ENCODE measurements around the gene GRID1. TPM values are rescaled to one million over a fixed set of nuclear protein-coding genes. Genes with fewer than 3 reads are reported as not detected.

Gene GRID1
- total RNA-seq, 3 donors from 2014 or later = 0.61 to 1.9 (median 0.87) TPM

- intact Hi-C loops (cut with DNase I, micrococcal nuclease) = no loop called here
- no peaks in the 10 kb centered on the region for H3K36me3 ChIP-seq (ENCODE audit: low read depth)
- no peak overlapping the region for H3K4me3 ChIP-seq
- H3K9me3 ChIP-seq = no peaks in the 10 kb centered on the region
- DNase-seq (no peak), ATAC-seq (no peak)
- TF ChIP-seq, protein P1, sequence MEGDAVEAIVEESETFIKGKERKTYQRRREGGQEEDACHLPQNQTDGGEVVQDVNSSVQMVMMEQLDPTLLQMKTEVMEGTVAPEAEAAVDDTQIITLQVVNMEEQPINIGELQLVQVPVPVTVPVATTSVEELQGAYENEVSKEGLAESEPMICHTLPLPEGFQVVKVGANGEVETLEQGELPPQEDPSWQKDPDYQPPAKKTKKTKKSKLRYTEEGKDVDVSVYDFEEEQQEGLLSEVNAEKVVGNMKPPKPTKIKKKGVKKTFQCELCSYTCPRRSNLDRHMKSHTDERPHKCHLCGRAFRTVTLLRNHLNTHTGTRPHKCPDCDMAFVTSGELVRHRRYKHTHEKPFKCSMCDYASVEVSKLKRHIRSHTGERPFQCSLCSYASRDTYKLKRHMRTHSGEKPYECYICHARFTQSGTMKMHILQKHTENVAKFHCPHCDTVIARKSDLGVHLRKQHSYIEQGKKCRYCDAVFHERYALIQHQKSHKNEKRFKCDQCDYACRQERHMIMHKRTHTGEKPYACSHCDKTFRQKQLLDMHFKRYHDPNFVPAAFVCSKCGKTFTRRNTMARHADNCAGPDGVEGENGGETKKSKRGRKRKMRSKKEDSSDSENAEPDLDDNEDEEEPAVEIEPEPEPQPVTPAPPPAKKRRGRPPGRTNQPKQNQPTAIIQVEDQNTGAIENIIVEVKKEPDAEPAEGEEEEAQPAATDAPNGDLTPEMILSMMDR (IDR thresholded peaks at IDR 0.05) = no peak
- H3K4me1 ChIP-seq (ENCODE audit: low read depth) = no peaks in the 10 kb centered on the region
These were observed 177.6 kb downstream of the GRID1 start for GRCh38 chr10:86188796-86189558.

DNA sequence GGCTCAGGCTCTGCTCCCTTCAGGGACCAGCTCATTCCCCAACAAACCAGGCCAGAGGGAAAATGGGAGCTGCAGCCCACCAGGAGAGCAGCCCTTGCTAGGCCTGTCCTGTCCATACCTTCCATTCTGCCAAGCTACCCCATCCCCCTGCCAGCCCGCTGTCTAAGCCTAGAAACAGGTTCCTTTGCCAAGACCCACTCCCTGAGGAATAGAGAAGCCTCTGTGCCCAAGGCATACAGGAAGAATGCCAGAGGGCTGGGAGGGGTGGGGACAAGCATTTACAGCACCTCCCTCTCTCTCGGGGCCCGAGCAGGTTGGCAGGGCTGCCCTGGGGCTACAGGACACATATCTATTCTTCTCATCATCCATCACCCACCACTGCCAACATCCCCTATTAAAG, 178.3 kb downstream of the GRID1 start:
- no peaks in the 10 kb centered on the region for H3K4me1 ChIP-seq (ENCODE audit: low read depth)
- intact Hi-C loops (cut with DNase I, micrococcal nuclease) = no loop called here
- H3K36me3 ChIP-seq (ENCODE audit: low read depth) = no peaks in the 10 kb centered on the region
- H3K4me3 ChIP-seq = no peak overlapping the region
- no peak for DNase-seq
- no peaks in the 10 kb centered on the region for H3K9me3 ChIP-seq
- ATAC-seq = no peak
- TF ChIP-seq, protein P1 (IDR thresholded peaks at IDR 0.05) = no peak

DNA sequence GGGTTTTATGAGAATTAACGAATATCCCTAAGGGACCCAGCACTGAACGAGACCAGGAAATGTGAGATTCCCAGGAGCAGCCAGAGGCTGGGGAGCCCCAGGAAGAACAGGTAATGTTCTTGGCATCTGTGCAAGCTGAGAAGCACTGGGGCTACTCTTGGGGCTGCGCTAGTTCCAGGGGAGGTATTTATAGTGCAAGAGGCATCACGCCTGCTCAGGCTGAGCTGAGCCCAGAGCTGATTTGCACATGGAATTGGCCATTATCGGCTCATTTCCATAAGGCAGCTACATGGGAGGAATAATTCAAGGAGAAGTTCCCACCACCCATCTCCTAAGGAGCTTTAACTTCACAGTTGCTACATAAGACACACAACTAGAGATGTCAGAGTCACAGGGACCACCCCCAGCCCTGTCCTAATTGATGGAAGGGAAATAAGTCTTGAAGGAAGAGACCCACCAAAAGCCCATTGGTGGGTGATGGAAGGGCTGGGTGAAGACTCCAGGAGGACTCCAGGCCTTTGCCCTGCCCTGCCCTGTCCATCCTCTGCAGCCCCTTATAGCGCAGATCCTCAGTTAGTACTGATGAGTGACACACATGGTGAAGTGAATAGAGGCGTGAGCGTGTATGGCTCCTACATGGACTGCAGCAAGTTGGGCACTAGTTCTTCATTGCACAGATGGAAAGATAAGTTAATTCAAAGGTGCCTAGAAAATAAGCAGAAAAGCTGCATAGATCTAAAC, 178.9 kb downstream of the GRID1 start:
- Histone ChIP-seq H3K4me1 (ENCODE audit: low read depth) (no peaks in the 10 kb centered on the region), H3K4me3 (no peak overlapping the region), H3K36me3 (ENCODE audit: low read depth) (no peaks in the 10 kb centered on the region), H3K9me3 (no peaks in the 10 kb centered on the region)
- TF ChIP-seq, protein P1 (IDR thresholded peaks at IDR 0.05) = no peak
- DNase-seq (no peak), ATAC-seq (no peak)
- intact Hi-C loops (cut with DNase I, micrococcal nuclease) = no loop called here

DNA sequence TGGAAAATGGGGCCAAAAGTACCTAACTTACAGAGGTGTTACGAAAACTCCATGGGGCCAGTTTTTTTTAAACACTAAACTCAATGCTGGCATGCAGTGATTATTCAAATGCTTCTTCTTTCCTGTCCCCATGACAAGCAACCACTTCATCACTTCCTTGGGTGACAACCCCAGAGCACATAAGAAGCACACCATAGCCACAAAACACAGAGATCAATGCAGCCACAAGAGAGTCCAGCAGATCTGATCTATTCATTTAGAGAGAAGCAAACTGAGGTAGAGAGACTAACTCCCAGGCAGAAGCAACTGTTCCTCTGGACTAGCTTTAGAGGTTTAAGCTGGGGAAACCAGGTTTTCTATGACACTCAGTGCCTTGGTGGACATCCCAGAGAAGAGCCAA, 180.0 kb downstream of the GRID1 start:
- TF ChIP-seq, protein P1 (IDR thresholded peaks at IDR 0.05) = no peak
- Histone ChIP-seq H3K36me3 (ENCODE audit: low read depth) (no peaks in the 10 kb centered on the region), H3K4me1 (ENCODE audit: low read depth) (no peaks in the 10 kb centered on the region), H3K9me3 (no peaks in the 10 kb centered on the region), H3K4me3 (no peak overlapping the region)
- DNase-seq = no peak
- intact Hi-C loops (cut with DNase I, micrococcal nuclease) = no loop called here
- no peak for ATAC-seq

DNA sequence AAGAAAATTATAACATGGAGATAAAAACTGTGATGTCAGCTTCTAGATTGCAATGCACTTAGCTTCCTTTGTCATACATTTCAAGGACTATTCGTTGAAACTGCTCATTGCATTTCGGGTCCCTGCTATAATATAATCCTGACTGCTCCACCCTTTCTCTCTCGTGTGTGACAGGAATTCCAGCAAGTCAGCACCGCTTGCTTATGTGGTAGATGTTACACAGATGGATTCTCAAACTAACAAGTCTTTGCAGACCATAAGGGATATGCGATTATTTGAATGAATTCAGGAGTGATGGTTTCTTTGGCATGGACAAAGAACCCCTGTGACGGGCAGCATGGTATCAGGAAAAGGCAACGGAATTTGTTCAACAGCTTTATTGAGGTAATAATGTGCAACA, 184.0 kb downstream of the GRID1 start:
- intact Hi-C loops (cut with DNase I, micrococcal nuclease) = no loop called here
- DNase-seq (no peak), ATAC-seq (no peak)
- H3K9me3 ChIP-seq = no peaks in the 10 kb centered on the region
- H3K4me1 ChIP-seq (ENCODE audit: low read depth) = no peaks in the 10 kb centered on the region
- TF ChIP-seq, protein P1 (IDR thresholded peaks at IDR 0.05) = no peak
- no peak overlapping the region for H3K4me3 ChIP-seq
- no peaks in the 10 kb centered on the region for H3K36me3 ChIP-seq (ENCODE audit: low read depth)
